Peyer's patch (tissue), 4 donors: ENCODE measurements around the gene VMP1.

ENCODE experiments used
- POLR2A ChIP-seq, 2 donors: fragments of 450-650 bp; IDR thresholded peaks; one replicate each; pipeline ENCODE4 v1.5.1; 2017; ENCODE audit warnings: antibody characterized with exemption in 2 of 2, mild to moderate bottlenecking in 2 of 2, moderate library complexity in 2 of 2
- TF ChIP-seq, protein P1 (sequence below), 6 experiments: fragments of 450-650 bp in 4 of 6; fragments of 200-600 bp in 2 of 6; sonication (generic) in 1 of 6; IDR thresholded peaks; one replicate each; pipeline ENCODE4 v1.5.1; 2017 to 2019; ENCODE audit warnings: antibody characterized with exemption in 6 of 6, mild to moderate bottlenecking in 3 of 6, moderate library complexity in 1 of 6

DNA sequence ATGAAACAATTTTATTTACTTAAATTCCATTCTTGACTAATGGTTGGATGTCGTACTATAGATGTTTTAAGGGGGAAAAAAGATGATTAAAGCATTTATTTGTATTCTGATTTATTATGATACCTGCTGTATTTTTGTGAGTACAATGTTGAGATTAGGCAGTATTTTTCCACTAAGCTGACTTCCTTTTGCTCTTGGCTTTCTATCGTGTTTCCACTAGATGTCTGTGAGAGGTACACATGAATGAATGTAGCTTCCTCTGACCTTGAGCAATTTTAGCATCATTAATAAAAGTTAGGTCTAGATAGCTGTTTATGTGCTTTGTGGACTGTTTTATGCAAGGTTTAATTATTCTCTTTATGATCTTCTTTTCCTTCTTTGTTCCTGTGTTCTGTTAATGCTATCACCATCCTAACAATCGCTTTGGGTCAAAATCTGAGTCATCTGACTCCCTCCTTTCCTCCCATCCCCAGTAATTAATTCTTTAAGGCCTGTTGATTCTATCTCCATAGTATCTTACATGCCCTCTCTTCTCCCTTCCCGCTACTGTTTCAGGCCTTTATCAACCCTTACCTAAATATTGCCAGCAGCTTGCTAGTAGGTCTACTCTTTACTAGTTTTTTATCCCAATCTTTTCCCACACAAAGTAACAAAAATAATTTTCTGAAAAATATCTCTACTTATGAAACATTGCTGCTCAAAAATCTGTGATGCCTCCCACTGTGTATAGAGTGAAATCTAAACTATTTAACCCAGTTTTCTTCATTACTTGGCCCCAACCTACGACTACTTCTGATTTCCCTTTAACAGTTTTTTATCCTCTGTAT, 76.0 kb downstream of the VMP1 start:
- TF ChIP-seq, protein P1, sequence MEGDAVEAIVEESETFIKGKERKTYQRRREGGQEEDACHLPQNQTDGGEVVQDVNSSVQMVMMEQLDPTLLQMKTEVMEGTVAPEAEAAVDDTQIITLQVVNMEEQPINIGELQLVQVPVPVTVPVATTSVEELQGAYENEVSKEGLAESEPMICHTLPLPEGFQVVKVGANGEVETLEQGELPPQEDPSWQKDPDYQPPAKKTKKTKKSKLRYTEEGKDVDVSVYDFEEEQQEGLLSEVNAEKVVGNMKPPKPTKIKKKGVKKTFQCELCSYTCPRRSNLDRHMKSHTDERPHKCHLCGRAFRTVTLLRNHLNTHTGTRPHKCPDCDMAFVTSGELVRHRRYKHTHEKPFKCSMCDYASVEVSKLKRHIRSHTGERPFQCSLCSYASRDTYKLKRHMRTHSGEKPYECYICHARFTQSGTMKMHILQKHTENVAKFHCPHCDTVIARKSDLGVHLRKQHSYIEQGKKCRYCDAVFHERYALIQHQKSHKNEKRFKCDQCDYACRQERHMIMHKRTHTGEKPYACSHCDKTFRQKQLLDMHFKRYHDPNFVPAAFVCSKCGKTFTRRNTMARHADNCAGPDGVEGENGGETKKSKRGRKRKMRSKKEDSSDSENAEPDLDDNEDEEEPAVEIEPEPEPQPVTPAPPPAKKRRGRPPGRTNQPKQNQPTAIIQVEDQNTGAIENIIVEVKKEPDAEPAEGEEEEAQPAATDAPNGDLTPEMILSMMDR (IDR thresholded peaks at IDR 0.05) = no peak
- no peak for TF ChIP-seq POLR2A (IDR thresholded peaks at IDR 0.05)
